DMS53 (cell line): Measurements from ENCODE around the gene ENG.
"Not testable (repeated sequence)": the region's sequence is repeated elsewhere in the genome, so short reads cannot be mapped to it uniquely, and the experiment has no call there.

Source experiments
- DNase-seq: peaks from one replicate; lab custom pipeline; 2025; lab: John Stamatoyannopoulos, UW

The ENG gene

DNA sequence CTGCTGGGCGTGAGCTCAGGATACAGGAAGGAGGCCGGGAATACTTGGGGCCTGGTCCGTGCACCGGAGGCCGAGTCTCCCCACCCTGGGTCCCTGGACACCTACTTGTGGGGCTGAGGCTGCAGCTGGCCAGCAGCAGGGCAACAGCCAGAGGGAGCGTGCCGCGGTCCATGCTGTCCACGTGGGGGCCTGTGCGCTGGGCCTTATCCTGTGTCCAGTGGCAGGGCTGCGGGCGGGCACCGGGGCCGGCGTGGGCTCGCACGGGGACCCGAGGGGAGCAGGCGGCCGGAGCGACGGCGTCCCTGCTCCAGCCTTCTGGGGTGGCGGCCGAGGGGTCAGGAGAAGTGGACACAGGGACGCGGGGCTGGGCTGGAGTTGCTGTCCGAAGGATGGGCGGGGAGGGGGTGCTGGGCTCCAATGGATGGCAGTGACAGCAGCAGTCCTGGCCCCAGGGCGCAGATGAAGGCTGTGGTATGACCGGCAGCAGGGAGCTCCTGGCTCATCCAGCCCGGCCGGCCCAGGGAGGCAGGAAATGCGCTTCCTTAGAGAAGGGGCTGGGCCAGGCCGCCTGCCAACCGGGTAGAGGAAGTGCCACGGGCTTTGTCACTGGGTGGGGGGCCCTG is at the start of gene ENG:
TSS of gene ENG (minus strand) at position 475 of the 623 bp plus-strand sequence. CDS start at position 172, 303 bp downstream.
- DNase-seq = peak; percentile 85

DNA sequence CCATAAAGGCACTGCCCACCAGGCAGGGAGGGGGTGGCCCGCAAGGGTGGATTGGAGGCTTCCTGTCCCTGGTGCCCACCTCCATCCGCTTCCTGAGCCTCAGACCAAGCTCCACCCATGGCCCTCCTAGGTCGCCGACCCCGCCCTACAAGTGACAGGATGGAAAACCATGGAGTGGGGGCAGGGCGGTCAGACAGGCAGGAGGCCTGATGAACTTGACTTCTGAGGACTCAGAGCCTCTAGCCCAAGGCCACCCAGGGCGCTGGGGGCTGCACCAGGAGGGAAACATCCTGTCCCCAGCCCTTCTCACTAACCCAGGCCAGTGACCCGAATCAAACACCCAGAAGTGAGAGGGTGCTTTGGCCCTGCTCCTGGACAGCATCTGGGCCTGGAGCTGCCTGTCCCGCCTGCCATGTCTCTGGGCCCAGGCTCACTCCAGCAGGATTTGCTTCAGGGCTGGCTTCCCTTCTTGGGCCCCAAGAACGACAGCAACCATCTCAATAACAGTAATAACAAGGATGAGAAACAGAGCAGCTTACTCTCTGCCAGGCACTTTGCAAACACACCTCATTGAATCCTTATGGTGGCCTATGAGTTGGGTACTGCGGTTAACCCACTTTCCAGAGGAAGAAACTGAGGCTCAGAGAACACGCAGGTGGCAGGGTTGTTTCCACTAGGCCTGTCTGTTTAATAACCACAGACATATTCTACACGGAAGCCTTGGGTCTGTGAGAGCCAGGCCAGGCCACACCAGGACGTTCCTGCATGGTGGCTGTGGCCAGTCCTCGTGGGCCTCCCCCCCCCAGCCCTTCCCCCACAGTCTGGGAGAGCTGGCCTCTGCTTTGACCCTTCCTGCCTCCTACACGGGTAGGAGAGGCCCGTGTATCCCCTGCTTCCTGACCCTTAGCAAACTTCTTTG is 49.4 kb upstream of the ENG start:
- no peak for DNase-seq

DNA sequence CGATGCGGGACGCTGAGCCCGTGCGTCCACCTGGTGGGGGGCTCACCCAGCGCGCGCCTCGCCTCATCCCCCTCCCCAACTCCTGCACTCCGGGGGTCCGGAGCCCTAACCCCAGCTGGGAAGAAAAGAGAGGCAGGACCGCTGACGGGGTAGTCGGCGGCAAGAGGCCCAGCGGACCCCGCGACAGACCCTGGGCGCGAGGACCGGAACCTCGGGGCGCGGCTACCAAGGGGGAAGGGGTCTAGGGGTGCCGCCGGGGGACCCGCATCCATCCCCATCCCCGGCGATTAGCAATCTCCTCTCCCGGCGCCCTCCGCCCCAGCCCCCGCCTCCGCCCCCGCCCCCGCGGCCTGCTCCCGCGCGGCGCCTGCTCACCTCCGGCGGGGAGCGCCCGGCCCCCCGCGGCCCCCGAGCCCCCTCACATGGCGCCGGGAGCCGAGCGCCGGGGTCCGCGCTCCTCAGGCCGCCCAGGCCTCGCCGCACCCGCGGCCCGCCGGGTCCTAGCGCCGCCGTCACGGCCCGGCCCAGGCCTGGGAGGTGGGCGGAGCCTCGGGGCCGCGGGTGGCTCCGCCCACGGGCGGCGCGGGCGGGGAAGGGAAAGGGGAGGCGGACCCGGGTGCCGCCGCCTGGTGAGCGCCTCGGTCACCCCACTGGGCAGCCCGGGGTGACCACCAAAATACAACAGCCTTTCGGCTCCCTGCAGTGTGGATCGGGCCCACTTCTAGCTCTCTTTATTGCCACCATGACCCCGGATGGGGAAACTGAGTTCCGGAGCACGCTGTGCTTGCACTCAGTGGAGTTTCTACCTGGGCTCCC is 44.9 kb upstream of the ENG start, which contains the start of gene ST6GALNAC6:
TSS of gene ST6GALNAC6 (minus strand) at position 476 of the 816 bp plus-strand sequence. CDS start 1,622 bp downstream, outside the sequence.
- peak; percentile 85 for DNase-seq

DNA sequence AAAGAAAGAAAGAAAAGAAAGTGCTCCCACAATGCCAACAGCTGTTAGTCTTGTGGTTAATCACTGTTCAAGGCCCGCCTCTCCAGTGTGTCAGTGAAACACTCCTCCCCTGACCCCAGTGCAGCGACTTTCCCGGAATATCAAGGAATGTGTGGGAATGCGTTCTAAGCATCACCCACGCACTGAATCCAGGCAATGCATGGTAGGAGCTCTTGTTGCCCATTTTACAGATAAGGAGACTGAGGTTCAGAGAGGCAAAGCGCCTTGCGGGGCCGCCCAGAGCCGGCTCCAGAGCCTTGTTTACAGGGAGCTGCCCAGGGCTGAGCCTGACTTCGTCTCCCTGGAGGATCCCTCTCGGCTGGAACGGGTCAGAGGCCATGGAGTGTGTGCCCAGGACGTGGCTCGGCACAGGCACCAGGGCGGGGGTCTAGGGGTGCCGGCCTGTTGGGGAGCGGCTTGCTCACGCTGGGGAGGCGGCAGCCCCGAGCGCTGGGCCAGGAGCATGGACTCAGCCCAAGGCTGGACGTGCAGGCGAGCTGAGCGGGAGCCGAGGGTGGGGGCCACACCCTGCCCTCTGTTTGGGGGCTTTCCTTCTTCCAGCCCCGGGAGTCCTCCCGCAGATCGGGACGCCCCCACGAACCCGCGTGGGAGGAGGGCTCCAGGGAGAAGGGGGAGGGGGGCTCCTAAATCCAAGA is 44.1 kb upstream of the ENG start:
- peak; percentile 56 for DNase-seq

DNA sequence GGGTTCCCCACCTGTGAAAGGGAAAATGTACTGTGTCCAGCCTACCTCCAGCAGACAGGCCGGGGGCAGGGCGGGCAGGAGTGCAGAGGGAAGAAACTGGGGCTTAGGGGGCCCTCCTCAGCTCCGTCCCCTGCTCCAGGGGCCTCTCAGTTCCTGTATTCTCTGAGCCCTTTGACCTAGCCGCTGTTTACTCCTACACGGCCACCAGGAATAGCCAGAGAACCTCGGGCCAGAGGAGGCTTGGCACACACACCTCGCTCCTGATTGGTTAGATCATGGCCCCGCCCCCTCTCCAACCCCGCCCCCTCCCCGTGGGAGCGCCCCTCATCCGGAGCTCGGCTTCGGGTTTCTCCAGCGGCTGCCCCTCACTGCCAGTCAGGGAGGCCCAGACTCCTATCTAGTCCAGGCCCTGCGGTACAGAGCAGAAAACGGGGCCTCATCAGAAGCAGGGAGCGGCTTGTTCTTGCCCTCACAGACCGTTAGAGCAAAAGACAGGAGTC is 42.8 kb upstream of the ENG start:
- DNase-seq = no peak

DNA sequence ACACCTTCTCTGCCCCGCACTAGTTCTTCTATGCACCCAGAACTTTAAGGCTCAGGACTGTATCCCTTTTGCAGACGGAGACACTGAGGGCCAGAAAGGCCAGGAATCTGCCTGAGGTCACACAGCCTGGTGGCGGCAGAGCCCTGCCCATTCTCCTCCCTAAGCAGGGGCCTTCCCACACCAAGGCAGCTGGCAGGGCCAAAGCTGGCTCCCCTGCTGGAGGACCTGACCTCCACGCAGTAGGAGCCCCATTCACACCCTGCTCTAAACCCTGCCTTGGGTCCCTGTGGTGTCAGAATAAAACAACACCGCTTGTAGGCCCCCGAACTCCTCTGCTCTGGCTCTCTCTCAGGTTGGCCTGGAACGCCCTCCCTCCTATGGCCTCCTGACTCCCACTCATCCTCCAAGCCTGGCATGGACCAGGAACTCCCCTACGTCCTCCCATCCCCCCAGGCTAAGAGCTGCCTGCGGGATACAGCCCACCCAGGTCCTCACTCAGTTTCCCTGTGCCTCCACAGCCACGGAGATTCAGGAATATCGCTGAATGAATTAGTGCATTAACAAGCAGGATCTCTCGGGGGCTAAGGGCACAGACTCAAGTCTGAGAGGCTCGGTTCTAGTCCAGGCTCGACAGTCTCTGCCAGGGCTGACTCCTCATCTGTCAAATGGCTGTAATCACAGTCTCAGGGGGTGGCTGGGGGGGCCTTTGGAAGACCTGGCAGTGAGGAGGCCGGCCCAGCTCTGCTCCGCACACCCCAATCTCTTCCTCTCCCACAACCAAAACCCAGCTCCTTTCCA is 42.1 kb upstream of the ENG start:
- no peak for DNase-seq

DNA sequence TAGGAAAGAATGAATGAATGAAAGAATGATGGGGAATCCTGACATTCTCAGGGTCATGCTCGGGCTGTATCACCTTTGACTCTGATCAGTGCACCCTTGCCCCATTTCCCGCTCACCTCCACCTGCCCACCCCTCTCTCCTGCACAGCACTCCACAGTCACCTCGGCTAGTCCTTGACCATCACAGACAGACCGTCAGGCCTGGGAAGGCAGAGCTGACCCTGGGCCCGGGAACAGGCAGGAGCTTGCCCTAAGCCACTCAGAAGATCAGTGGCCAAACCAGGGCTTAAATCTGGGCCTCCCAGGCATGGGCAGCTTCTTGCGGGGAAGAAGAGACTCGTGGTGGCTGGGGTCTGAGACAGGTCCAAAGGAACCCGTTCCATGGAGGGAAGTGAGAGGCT is 41.4 kb upstream of the ENG start:
- DNase-seq = no peak

DNA sequence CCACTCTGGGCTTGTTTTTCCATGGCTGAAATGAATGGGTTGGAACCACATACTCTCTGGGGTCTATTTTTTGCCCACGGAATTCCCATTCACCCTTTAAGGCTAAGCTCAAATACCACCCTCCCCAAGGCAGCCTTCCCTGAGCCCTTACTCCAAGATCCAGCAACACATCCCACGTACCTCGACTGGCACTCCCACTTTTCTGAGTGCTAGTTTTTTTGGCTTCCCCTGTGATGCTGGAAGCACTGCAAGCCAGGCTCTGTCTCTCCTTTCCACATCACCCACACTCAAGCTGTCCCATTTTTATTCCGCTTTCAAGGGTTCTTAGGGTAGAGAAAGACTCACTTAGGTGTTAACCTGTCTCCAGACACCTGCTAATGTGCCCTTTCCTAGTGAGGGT is 38.9 kb upstream of the ENG start:
- DNase-seq = no peak

DNA sequence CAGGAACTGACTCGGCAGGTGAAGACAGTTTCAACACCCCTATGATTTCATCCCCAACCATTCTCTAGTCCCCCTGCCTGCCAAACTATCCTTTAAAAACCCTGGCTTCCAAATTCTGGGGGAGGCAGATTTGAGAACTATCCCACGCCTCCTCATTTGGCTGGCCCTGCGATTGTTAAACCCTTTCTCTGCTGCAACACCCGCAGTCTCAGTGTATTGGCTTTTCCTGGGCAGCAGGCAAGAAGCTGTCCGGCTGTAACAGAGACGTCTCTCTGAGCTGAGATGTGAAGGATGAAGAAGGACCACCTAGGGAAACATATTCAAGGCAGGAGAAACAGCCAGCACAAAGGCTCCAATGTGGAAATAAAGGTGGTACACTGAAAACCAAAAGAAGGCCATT is 38.4 kb upstream of the ENG start:
- no peak for DNase-seq

DNA sequence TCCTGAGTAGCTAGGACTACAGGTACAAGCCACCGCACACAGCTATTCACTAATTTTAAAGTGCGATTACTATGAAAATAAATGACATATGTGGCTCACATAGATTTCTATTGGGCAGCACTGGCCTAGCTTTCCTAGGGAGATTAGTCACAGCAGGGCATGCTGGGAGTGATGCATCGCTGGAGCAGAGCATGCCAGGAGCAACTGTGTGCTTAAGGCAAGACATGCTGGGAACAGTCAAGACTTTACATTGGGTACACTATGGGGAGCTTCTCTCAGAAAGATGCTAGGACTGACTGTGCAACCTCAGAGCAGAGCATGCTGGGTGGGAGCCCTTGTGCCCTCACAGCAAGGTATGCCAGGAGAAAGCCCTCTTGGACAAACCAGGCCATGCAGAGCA is 35.6 kb upstream of the ENG start:
- DNase-seq = no peak

DNA sequence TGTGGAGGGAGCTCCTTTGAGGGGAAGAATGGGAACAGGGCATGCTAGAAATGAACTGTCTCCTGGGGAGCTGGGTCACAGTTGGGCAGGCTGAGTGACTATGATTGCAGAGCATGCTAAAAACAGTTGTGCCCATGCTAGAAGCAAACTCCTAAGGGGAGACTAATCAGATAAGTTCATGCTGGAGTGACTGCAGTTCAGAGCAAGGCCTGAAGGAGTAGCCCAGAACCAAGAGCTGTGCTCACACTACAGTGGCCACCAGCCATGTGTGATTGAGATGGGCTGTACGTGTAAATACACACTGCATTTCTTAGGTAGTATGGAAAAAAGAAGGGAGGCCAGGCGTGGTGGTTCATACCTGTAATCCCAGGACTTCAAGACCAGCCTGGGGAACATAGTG is 33.3 kb upstream of the ENG start:
- peak; percentile 53 for DNase-seq

DNA sequence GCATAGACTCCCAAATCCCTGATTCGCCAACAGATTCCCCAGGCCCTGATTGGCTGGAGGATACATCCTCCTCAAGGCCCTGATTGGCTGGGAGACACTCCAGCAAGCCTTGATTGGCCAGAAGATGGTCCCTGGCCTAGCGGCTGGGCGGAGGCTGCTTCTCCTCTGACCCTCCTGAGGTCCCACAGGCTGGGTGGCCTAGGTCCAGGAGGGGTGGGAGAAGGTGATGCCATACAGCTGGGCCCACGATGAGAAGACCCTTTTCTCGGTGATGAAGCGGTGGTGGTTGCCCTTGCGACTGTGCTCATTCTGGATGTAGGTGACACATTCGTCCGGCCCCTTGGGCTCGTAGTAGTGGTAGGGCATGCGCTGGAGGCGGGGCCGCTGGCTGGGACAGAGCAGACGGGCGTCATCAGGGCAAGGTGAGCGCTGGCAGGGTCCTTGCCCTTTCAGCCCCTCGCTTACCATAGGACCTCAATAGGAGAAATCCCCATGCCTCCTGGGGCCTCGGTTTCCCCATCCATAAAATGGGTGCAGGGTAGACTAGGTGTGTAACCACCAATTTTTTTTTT is 32.0 kb upstream of the ENG start:
- DNase-seq = peak; percentile 33

DNA sequence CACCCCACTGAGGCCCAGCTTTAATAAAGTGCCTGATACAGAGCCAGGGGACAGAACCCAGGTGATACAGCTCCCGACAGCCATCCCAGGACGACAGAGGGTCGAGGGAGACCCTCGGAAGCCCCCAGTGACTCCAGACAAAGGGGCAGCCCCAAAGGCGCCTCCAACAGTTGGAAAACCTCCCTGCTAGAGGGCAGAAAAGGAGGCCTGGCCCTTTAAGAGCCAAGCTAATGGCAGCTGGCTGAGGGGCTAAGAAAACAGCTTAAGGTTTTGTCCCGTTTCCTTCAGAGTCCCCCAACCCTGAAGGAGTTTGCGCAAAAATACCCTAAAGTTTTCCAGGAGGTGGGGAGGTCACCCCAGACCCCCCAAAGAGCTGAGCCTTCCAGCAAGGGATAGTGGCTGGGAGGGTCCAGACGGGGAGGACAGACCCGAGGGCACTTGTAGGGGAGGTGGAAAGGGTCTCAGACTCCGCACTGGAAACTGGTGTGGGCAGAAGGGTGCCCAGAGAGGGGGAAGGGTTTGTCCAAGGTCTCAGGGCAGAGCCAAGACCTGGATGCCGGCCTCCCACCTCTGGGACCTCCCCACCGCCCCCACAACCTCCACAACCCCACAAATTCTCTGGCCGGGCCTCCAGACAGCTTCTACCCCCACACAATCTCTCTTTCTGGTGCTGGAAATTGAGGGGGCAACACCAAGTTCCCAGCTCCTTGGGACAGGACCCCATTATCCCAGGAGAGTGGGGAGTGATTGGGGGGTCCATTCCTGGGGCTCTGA is 31.2 kb upstream of the ENG start:
- no peak for DNase-seq

DNA sequence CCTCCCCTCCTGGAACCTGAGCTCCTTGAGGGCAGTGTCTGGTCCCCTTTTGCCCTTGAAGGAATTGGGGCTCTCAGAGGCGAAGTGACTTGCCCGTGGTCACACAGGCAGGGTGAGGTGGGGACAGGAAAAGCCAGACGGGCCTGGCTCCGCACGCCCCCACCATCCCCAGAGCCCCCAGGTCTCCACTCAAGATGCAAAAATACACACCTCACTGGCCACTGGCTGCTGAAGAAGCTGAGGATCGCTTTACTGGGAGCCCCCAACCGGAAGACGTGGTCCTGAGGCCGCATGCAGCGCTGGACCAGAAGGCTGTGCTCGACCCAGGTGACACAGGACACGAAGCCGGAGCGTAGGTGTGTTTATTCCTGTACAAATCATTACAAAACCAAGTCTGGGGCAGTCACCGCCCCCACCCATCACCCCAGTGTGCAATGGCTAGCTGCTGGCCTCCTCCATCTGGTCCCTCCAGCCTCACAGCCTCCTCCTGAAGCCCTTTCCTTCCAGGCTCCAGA is 30.6 kb upstream of the ENG start:
- DNase-seq = no peak

DNA sequence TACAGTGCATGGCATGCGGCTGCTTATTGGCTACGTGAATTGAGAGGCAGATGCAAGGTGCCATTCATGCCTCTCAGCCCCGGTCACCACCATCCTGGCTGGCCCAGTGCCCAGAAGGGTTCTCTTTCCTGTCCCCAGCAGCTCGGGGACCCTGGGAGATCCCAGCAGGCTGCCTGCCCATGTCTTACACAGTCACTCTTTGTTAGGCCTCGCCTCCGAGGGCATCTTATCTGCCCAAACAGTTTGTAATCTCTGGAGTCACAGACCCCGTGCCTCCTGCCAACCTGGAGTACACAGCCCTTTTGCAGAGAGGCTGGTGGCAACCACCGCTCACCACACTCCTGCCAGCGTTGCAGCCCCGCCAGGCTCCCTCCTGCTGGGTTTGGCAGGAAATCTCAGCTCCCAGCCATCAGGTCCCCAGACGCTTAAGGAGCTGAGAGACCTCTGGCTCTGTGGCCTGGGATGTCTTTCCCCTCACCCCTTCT is 30.0 kb upstream of the ENG start:
- DNase-seq = no peak

DNA sequence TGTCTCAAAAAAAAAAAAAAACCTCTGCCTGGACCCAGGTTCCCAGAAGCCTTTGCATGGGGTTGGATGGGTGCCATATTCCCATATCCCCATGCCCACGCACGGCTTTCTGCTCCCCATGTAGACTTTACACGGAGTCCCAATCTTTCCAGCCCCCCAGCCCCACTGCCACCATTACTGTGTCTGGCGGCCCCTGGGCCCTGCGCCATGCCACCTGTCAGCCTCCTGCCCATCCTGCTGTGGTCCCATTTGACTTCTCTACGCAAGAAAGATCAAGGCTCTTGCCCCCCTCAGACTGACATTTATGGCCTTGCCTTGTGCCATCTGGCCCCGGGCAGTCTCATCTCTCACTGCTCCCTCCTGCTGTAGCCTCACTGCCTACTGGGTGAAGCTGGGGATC is 29.5 kb upstream of the ENG start:
- DNase-seq = no peak

DNA sequence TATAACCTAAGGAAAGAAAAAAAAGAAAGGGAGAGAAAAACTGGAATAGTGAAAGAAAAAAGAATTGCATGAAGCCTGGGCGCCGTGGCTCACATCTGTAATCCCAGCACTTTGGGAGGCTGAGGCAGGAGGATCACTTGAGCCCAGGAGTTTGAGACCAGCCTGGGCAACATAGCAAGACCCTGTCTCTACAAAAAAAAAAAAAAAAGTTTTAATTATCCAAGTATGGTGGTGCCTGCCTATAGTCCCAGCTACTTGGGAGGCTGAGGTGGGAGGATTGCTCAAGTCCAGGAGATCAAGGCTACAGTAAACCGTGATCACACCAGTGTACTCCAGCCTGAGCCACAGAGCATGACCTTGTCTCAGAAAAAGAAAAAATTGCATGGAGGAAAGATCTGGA is 27.3 kb upstream of the ENG start:
- DNase-seq = not testable (repeated sequence)

DNA sequence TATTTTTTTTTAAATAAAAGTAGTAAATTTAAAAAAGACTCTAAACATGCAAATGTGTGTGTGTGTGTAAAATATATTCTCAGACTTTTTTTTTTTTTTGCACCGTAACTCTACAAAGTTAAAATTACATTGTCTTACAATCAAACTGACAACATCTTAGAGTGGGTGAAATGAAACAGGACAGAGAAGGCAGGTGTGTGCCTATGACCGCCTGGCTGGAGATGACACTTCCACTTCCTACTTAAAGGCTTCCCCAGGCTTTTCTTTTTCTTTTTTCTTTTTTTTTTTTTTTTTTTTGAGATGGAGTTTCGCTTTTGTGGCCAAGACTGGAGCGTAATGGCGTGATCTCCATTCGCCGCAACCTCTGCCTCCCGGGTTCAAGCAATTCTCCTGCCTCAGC is 25.7 kb upstream of the ENG start:
- no peak for DNase-seq

DNA sequence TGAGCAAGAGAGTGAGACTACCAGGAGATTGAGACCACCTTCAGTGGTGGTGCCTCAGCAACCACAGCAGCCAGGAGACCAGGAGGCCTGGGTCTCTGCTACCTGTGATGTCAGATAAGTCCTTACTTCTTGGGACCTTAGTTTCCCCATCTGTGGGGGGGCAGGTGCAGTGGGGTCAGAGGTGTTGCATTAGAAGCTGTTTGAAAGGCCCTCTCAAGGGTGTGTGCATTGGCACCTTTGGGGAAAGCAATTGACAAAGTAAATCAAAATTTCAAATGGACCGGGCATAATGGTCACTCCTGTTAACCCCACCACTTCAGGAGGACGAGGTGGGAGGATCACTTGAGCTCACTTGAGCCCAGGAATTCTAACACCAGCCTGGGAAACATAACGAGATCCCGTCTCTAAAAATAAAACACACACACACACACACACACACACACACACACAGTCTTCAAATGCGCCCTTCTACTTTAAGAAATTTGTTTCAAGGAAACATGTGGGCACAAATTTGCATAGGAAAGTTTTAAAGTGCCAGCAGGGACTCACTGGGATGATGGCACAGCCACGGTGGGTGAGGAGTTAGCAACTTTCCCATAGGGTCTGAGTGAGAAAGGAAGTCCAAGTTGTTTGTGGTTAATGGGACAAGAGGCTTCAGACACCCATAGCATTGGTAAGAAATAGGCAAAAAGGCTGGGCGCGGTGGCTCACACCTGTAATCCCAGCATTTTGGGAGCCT is 24.4 kb upstream of the ENG start:
- no peak for DNase-seq
